Neural cell (in vitro differentiated cells): ENCODE measurements around the gene LPIN3. TPM values are rescaled to one million over a fixed set of nuclear protein-coding genes. Genes with fewer than 3 reads are reported as not detected.

Source experiments
- H2AFZ ChIP-seq: fragments of 200-600, 300-800 bp; sonication (generic), shearing (Covaris generic); 2 replicates; pipeline ENCODE4 v1.6.0; 2014; ENCODE audit warnings: low read depth, mild to moderate bottlenecking, antibody characterized with exemption, low read length, moderate library complexity
- H3F3A ChIP-seq: fragments of 200-600 bp; shearing (Covaris generic); 2 replicates; pipeline ENCODE4 v1.6.1; 2016; ENCODE audit warnings: mild to moderate bottlenecking, moderate library complexity, mixed read lengths, antibody characterized with exemption, low read length; ENCODE audit not compliant: insufficient read depth, poor library complexity, severe bottlenecking
- H3K27ac ChIP-seq: fragments of 200-600, 300-800 bp; sonication (generic), shearing (Covaris generic); 2 replicates; pipeline ENCODE4 v1.5.1; 2014; ENCODE audit warnings: mild to moderate bottlenecking, low read length, moderate library complexity
- H3K27me3 ChIP-seq: fragments of 300-800, 200-600 bp; sonication (generic), shearing (Covaris generic); 2 replicates; pipeline ENCODE4 v1.6.0; 2014; ENCODE audit warnings: mild to moderate bottlenecking, low read depth, low read length, moderate library complexity; ENCODE audit not compliant: insufficient read depth
- H3K36me3 ChIP-seq: fragments of 300-800, 200-600 bp; sonication (generic), shearing (Covaris generic); 2 replicates; pipeline ENCODE4 v1.5.1; 2014; ENCODE audit warnings: mild to moderate bottlenecking, antibody characterized with exemption, low read length, moderate library complexity; ENCODE audit not compliant: insufficient read depth
- H3K4me2 ChIP-seq: fragments of 300-800, 200-600 bp; sonication (generic), shearing (Covaris generic); 2 replicates; pipeline ENCODE4 v1.6.0; 2014; ENCODE audit warnings: mild to moderate bottlenecking, low read length
- H3K4me3 ChIP-seq: fragments of 300-800, 200-600 bp; sonication (generic), shearing (Covaris generic); 2 replicates; pipeline ENCODE4 v1.5.1; 2014; ENCODE audit warnings: mild to moderate bottlenecking, low read length, moderate library complexity
- H3K79me2 ChIP-seq: fragments of 200-600 bp; shearing (Covaris generic); replicated peaks from 2 replicates; pipeline ENCODE4 v1.6.0; 2014; ENCODE audit warnings: mild to moderate bottlenecking, low read length, moderate library complexity; ENCODE audit not compliant: insufficient read depth
- H3K9ac ChIP-seq: fragments of 300-800, 200-600 bp; sonication (generic), shearing (Covaris generic); 2 replicates; pipeline ENCODE4 v1.6.1; 2016; ENCODE audit warnings: mild to moderate bottlenecking, low read length, mixed read lengths
- H3K9me2 ChIP-seq: fragments of 200-600 bp; shearing (Covaris generic); 2 replicates; pipeline ENCODE4 v1.6.1; 2016; ENCODE audit warnings: mild to moderate bottlenecking, low read length, mixed read lengths; ENCODE audit not compliant: insufficient read depth
- H3K9me3 ChIP-seq: fragments of 200-600, 300-800 bp; sonication (generic), shearing (Covaris generic); 2 replicates; pipeline ENCODE4 v1.6.1; 2016; ENCODE audit warnings: mild to moderate bottlenecking, mixed run types, low read length, moderate library complexity, mixed read lengths
- H4K20me1 ChIP-seq: fragments of 200-600 bp; shearing (Covaris generic); 2 replicates; pipeline ENCODE4 v1.6.1; 2016; ENCODE audit warnings: mild to moderate bottlenecking, mixed run types; ENCODE audit not compliant: insufficient read depth
- EP300 ChIP-seq: fragments of 450-650 bp; conservative IDR thresholded peaks from 2 replicates; pipeline ENCODE4 v1.6.1; 2014; ENCODE audit warnings: antibody characterized with exemption, mild to moderate bottlenecking, moderate library complexity; ENCODE audit not compliant: poor library complexity, severe bottlenecking
- EZH2 ChIP-seq: fragments of 200-600, 300-800 bp; shearing (Covaris generic), sonication (generic); IDR thresholded peaks from 2 replicates; pipeline ENCODE4 v1.6.1; 2014; ENCODE audit warnings: antibody characterized with exemption, low read length, borderline replicate concordance, mild to moderate bottlenecking; ENCODE audit not compliant: insufficient read depth, poor library complexity, severe bottlenecking
- MXI1 ChIP-seq: fragments of 450-650 bp; conservative IDR thresholded peaks from 2 replicates; pipeline ENCODE4 v1.6.1; 2014; ENCODE audit warnings: antibody characterized with exemption, mild to moderate bottlenecking; ENCODE audit not compliant: poor library complexity, severe bottlenecking
- POLR2AphosphoS5 ChIP-seq: IDR thresholded peaks from 2 replicates; pipeline ENCODE4 v1.6.1; 2012
- RAD21 ChIP-seq: fragments of 450-650 bp; conservative IDR thresholded peaks from 2 replicates; pipeline ENCODE4 v1.6.1; 2014; ENCODE audit warnings: antibody characterized with exemption, mild to moderate bottlenecking, moderate library complexity
- SMC3 ChIP-seq: fragments of 450-650 bp; conservative IDR thresholded peaks from 2 replicates; pipeline ENCODE4 v1.6.1; 2014; ENCODE audit warnings: antibody characterized with exemption, mild to moderate bottlenecking, moderate library complexity; ENCODE audit not compliant: poor library complexity
- TAF1 ChIP-seq: IDR thresholded peaks from 2 replicates; pipeline ENCODE4 v1.6.1; 2012; ENCODE audit warnings: low read depth
- polyA plus RNA-seq: library from polyadenylated mRNA; depleted of rRNA; stranded (reverse); fragments of >200 nt; gene quantifications from 2 replicates; pipeline ENCODE4 v1.2.3, GENCODE V29; 2014
- TF ChIP-seq, protein P1 (sequence below): fragments of 450-650 bp; IDR thresholded peaks from 2 replicates; pipeline ENCODE4 v1.5.1; 2014; ENCODE audit warnings: antibody characterized with exemption, mild to moderate bottlenecking, moderate library complexity; ENCODE audit not compliant: poor library complexity, severe bottlenecking
- TF ChIP-seq, protein P2 (sequence below): IDR thresholded peaks from 2 replicates; pipeline ENCODE4 v1.6.1; 2012; ENCODE audit warnings: borderline replicate concordance

LPIN3 gene
- polyA plus RNA-seq, 1 donor from 2014 or later: not detected

DNA sequence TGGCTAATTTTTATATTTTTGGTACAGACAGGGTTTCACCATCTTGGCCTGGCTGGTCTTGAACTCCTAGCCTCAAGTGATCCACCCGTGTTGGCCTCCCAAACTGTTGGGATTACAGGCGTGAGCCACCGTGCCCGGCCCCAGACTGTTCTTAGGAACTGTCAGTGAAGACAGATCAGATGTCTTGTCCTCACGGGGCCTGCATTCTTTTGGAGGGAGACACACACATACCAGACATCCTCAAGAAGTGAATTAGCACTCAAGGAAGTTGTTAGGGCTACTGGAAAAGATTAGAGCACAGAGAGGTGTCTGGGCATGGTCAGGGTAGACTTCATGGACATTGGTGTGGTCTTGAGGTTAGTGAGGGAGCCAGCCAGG lies 10.3 kb upstream of the LPIN3 start:
- no peaks in the 10 kb centered on the region for H3F3A ChIP-seq
- no peak for TF ChIP-seq SMC3
- TF ChIP-seq EP300: no peak
- TF ChIP-seq MXI1: no peak
- TF ChIP-seq, protein P1, sequence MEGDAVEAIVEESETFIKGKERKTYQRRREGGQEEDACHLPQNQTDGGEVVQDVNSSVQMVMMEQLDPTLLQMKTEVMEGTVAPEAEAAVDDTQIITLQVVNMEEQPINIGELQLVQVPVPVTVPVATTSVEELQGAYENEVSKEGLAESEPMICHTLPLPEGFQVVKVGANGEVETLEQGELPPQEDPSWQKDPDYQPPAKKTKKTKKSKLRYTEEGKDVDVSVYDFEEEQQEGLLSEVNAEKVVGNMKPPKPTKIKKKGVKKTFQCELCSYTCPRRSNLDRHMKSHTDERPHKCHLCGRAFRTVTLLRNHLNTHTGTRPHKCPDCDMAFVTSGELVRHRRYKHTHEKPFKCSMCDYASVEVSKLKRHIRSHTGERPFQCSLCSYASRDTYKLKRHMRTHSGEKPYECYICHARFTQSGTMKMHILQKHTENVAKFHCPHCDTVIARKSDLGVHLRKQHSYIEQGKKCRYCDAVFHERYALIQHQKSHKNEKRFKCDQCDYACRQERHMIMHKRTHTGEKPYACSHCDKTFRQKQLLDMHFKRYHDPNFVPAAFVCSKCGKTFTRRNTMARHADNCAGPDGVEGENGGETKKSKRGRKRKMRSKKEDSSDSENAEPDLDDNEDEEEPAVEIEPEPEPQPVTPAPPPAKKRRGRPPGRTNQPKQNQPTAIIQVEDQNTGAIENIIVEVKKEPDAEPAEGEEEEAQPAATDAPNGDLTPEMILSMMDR: no peak
- no peak for TF ChIP-seq RAD21
- no peak for TF ChIP-seq POLR2AphosphoS5
- TF ChIP-seq EZH2: no peak
- TF ChIP-seq, protein P2, sequence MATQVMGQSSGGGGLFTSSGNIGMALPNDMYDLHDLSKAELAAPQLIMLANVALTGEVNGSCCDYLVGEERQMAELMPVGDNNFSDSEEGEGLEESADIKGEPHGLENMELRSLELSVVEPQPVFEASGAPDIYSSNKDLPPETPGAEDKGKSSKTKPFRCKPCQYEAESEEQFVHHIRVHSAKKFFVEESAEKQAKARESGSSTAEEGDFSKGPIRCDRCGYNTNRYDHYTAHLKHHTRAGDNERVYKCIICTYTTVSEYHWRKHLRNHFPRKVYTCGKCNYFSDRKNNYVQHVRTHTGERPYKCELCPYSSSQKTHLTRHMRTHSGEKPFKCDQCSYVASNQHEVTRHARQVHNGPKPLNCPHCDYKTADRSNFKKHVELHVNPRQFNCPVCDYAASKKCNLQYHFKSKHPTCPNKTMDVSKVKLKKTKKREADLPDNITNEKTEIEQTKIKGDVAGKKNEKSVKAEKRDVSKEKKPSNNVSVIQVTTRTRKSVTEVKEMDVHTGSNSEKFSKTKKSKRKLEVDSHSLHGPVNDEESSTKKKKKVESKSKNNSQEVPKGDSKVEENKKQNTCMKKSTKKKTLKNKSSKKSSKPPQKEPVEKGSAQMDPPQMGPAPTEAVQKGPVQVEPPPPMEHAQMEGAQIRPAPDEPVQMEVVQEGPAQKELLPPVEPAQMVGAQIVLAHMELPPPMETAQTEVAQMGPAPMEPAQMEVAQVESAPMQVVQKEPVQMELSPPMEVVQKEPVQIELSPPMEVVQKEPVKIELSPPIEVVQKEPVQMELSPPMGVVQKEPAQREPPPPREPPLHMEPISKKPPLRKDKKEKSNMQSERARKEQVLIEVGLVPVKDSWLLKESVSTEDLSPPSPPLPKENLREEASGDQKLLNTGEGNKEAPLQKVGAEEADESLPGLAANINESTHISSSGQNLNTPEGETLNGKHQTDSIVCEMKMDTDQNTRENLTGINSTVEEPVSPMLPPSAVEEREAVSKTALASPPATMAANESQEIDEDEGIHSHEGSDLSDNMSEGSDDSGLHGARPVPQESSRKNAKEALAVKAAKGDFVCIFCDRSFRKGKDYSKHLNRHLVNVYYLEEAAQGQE: no peak
- TF ChIP-seq TAF1: no peak
- no peak overlapping the region for H3K4me3 ChIP-seq
- H3K4me2 ChIP-seq: no peak overlapping the region
- no peaks in the 10 kb centered on the region for H3K79me2 ChIP-seq
- no peaks in the 10 kb centered on the region for H3K9me3 ChIP-seq
- H3K9ac ChIP-seq: no peak overlapping the region
- H4K20me1 ChIP-seq: no peaks in the 10 kb centered on the region
- no peaks in the 10 kb centered on the region for H3K9me2 ChIP-seq
- H3K27ac ChIP-seq: no peak overlapping the region
- no peaks in the 10 kb centered on the region for H3K27me3 ChIP-seq
- no peaks in the 10 kb centered on the region for H3K36me3 ChIP-seq
- H2AFZ ChIP-seq: no peak overlapping the region

DNA sequence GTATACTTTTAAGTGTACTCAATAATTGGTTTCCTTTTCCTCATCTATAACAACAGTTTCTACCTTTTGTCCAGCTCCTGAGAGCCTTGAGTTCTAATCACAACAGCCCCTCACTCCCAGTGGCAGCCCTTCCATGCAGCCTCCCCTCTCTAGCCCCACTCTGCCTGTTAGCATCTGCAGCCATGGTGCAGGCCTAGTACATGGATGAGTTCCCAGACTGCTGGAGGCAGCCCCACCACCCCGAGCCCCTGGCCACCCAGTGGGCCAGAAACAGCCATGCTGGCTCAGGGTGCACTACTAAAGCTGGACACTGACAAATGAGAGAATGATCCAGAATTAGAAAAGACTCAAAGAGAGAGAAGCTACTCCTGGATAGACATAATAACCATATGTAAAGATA lies 9.7 kb upstream of the LPIN3 start:
- Histone ChIP-seq H3K9me3 (no peaks in the 10 kb centered on the region), H3K9ac (no peak overlapping the region), H3K9me2 (no peaks in the 10 kb centered on the region), H3K79me2 (no peaks in the 10 kb centered on the region), H3K4me2 (no peak overlapping the region), H3K27ac (no peak overlapping the region), H3K27me3 (no peaks in the 10 kb centered on the region), H3F3A (no peaks in the 10 kb centered on the region), H4K20me1 (no peaks in the 10 kb centered on the region), H3K36me3 (no peaks in the 10 kb centered on the region), H2AFZ (no peak overlapping the region), H3K4me3 (no peak overlapping the region)
- TF ChIP-seq TAF1 (no peak), SMC3 (no peak), RAD21 (no peak)
- TF ChIP-seq, protein P2: no peak
